Neural progenitor cell (in vitro differentiated cells): ENCODE measurements around the gene HOXC10. TPM values are rescaled to one million over a fixed set of nuclear protein-coding genes. Genes with fewer than 3 reads are reported as not detected.

Experiments used
- DNase-seq: peaks from one replicate; pipeline ENCODE4 v3.0.0-alpha.2; 2016; ENCODE audit warnings: low spot score
- H2AFZ ChIP-seq: fragments of 200-600 bp; sonication (generic); replicated peaks from 2 replicates; pipeline ENCODE4 v1.6.1; 2016; ENCODE audit warnings: antibody characterized with exemption
- H3F3A ChIP-seq: fragments of 200-600 bp; sonication (generic); 2 replicates; pipeline ENCODE4 v1.6.1; 2016; ENCODE audit warnings: antibody characterized with exemption, low read depth
- H3K27ac ChIP-seq: fragments of 200-600 bp; sonication (generic); 2 replicates; pipeline ENCODE4 v1.5.1; 2016; ENCODE audit warnings: mild to moderate bottlenecking
- H3K27me3 ChIP-seq: fragments of 200-600 bp; sonication (generic); 2 replicates; pipeline ENCODE4 v1.6.1; 2016; ENCODE audit warnings: mild to moderate bottlenecking, moderate library complexity
- H3K36me3 ChIP-seq: fragments of 200-600 bp; sonication (generic); 2 replicates; pipeline ENCODE4 v1.5.1; 2016
- H3K4me1 ChIP-seq: fragments of 200-600 bp; sonication (generic); 2 replicates; pipeline ENCODE4 v1.6.1; 2016; ENCODE audit warnings: mixed run types
- H3K4me2 ChIP-seq: fragments of 200-600 bp; sonication (generic); 2 replicates; pipeline ENCODE4 v1.6.1; 2016
- H3K4me3 ChIP-seq: fragments of 200-600 bp; sonication (generic); 2 replicates; pipeline ENCODE4 v1.5.1; 2016
- H3K79me2 ChIP-seq: fragments of 200-600 bp; sonication (generic); 2 replicates; pipeline ENCODE4 v1.6.1; 2016; ENCODE audit warnings: low read depth
- H3K9ac ChIP-seq: fragments of 200-600 bp; sonication (generic); 2 replicates; pipeline ENCODE4 v1.6.1; 2016
- H3K9me3 ChIP-seq: fragments of 200-600 bp; sonication (generic); 2 replicates; pipeline ENCODE4 v1.5.1; 2016; ENCODE audit warnings: low read depth
- H4K20me1 ChIP-seq: fragments of 200-600 bp; sonication (generic); 2 replicates; pipeline ENCODE4 v1.6.1; 2016; ENCODE audit warnings: low read depth
- H3K27ac Mint-ChIP-seq: 3 replicates; pipeline ENCODE4 v1.8.0; 2021; ENCODE audit warnings: mixed read lengths
- H3K27me3 Mint-ChIP-seq: 2 replicates; pipeline ENCODE4 v1.8.0; 2022; ENCODE audit warnings: low read depth, mild to moderate bottlenecking, inconsistent platforms, moderate library complexity, mixed read lengths; ENCODE audit not compliant: insufficient read depth
- H3K36me3 Mint-ChIP-seq: 3 replicates; pipeline ENCODE4 v1.8.0; 2021; ENCODE audit warnings: mixed read lengths
- H3K4me1 Mint-ChIP-seq: 3 replicates; pipeline ENCODE4 v1.8.0; 2021; ENCODE audit warnings: mixed read lengths
- H3K4me3 Mint-ChIP-seq: 3 replicates; pipeline ENCODE4 v1.8.0; 2021; ENCODE audit warnings: mild to moderate bottlenecking, moderate library complexity, mixed read lengths
- H3K9me3 Mint-ChIP-seq: 3 replicates; pipeline ENCODE4 v1.8.0; 2020; ENCODE audit warnings: mixed read lengths
- CTCF ChIP-seq: fragments of 200-600 bp; sonication (generic); IDR thresholded peaks from 2 replicates; pipeline ENCODE4 v1.5.1; 2017; ENCODE audit warnings: antibody characterized with exemption, mild to moderate bottlenecking
- EZH2 ChIP-seq: fragments of 200-600 bp; sonication (generic); IDR thresholded peaks from 2 replicates; pipeline ENCODE4 v1.6.1; 2017; ENCODE audit warnings: antibody characterized with exemption, mild to moderate bottlenecking, moderate library complexity
- EZH2phosphoT487 ChIP-seq: fragments of 200-600 bp; sonication (generic); IDR thresholded peaks from 2 replicates; pipeline ENCODE4 v1.6.1; 2017; ENCODE audit warnings: antibody characterized with exemption
- total RNA-seq: library from RNA; depleted of rRNA; stranded (reverse); fragments of >200 nt; gene quantifications from 2 replicates; pipeline ENCODE4 v1.2.3, GENCODE V29; 2015; ENCODE audit warnings: low replicate concordance

HOXC10 gene
- total RNA-seq, 1 donor from 2014 or later, result not detected

- Histone ChIP-seq H2AFZ (no peak overlapping the region), H3K27me3 (peaks cover 100% of the 10 kb centered on the region), H3K9ac (no peak overlapping the region), H4K20me1 (peaks cover 88% of the 10 kb centered on the region), H3K9me3 (no peaks in the 10 kb centered on the region), H3K36me3 (no peaks in the 10 kb centered on the region), H3K27ac (no peak overlapping the region), H3K4me3 (no peak overlapping the region), H3K4me2 (no peak overlapping the region), H3K79me2 (no peaks in the 10 kb centered on the region), H3K4me1 (no peaks in the 10 kb centered on the region), H3F3A (no peaks in the 10 kb centered on the region)
- Mint-ChIP-seq H3K27ac (no peak overlapping the region), H3K4me3 (no peak overlapping the region), H3K9me3 (no peaks in the 10 kb centered on the region), H3K27me3 (peaks cover 95% of the 10 kb centered on the region), H3K36me3 (no peaks in the 10 kb centered on the region), H3K4me1 (no peaks in the 10 kb centered on the region)
- no peak for DNase-seq
- peak; percentile 16 for TF ChIP-seq EZH2phosphoT487
- no peak for TF ChIP-seq CTCF
These were observed 39.8 kb downstream of the HOXC10 start for GRCh38 chr12:54024581-54025305.

- Histone ChIP-seq H3K4me2 (no peak overlapping the region), H2AFZ (no peak overlapping the region), H3F3A (no peaks in the 10 kb centered on the region), H3K4me3 (no peak overlapping the region), H3K27ac (no peak overlapping the region), H3K4me1 (no peaks in the 10 kb centered on the region), H3K36me3 (no peaks in the 10 kb centered on the region), H4K20me1 (peaks cover 88% of the 10 kb centered on the region), H3K79me2 (no peaks in the 10 kb centered on the region), H3K9ac (no peak overlapping the region), H3K9me3 (no peaks in the 10 kb centered on the region), H3K27me3 (peaks cover 100% of the 10 kb centered on the region)
- H3K36me3 Mint-ChIP-seq, result no peaks in the 10 kb centered on the region
- peaks cover 2% of the 10 kb centered on the region for H3K9me3 Mint-ChIP-seq
- peaks cover 94% of the 10 kb centered on the region for H3K27me3 Mint-ChIP-seq
- no peak overlapping the region for H3K4me3 Mint-ChIP-seq
- TF ChIP-seq EZH2phosphoT487 (no peak), CTCF (no peak), EZH2 (no peak)
- no peak overlapping the region for H3K27ac Mint-ChIP-seq
- no peaks in the 10 kb centered on the region for H3K4me1 Mint-ChIP-seq
- no peak for DNase-seq
These were observed 40.8 kb downstream of the HOXC10 start for GRCh38 chr12:54025499-54026405.

GRCh38 chr12:54026640-54027441, 41.9 kb downstream of the HOXC10 start:
- no peak overlapping the region for H3K4me2 ChIP-seq
- Mint-ChIP-seq H3K27me3 (peaks cover 92% of the 10 kb centered on the region), H3K27ac (no peak overlapping the region), H3K4me1 (no peaks in the 10 kb centered on the region), H3K4me3 (no peak overlapping the region), H3K36me3 (no peaks in the 10 kb centered on the region), H3K9me3 (peaks cover 3% of the 10 kb centered on the region)
- no peak for DNase-seq
- no peaks in the 10 kb centered on the region for H3K79me2 ChIP-seq
- peaks cover 100% of the 10 kb centered on the region for H3K27me3 ChIP-seq
- TF ChIP-seq EZH2 (peak; percentile 89), EZH2phosphoT487 (peak; percentile 82), CTCF (no peak)
- H2AFZ ChIP-seq, result no peak overlapping the region
- no peaks in the 10 kb centered on the region for H3K36me3 ChIP-seq
- no peak overlapping the region for H3K4me3 ChIP-seq
- H4K20me1 ChIP-seq, result peaks cover 93% of the 10 kb centered on the region
- H3K4me1 ChIP-seq, result no peaks in the 10 kb centered on the region
- no peak overlapping the region for H3K9ac ChIP-seq
- H3K27ac ChIP-seq, result no peak overlapping the region
- H3K9me3 ChIP-seq, result no peaks in the 10 kb centered on the region
- H3F3A ChIP-seq, result no peaks in the 10 kb centered on the region
